ENCODE results near the gene RAB5A.
"Not testable (repeated sequence)": the region's sequence is repeated elsewhere in the genome, so short reads cannot be mapped to it uniquely, and the experiment has no call there.

Gene RAB5A

DNA sequence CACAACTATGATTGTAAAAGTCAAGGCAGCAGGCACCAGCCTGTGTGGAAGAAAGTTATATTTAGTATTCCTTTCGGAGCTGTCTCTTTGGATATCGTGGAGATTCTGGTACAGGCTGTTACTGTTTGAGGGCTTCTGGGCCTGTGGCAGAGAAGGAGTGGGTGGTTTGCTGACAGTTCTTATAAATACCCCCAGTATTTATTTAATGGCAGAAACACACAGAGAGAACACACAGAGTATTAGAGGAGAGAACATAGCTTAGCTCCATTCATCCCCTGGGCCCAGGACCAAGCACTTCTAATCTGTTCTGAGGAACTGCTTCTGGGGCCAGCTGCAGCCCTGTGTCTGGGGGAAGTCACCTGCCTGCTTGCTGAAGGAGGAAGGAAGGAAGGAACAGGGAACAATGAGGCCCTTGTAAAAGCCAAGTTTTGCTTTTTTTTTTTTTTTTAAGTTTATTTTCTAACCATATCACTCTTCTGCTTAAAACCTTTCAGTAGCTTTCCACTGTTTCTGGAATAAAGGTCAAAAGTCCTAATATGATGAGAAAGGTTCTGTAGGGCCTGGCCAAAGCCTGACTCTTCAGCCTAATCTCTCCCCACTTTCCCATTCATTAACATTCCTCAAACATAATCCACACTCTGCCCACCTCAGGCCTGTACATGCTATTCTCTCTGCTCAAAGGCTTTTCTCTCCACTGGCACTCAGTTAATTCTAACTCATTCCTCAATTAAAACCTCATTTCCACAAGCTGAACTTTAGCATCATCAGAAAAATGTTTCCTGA lies 76.9 kb downstream of the RAB5A start:
- DNase-seq (ENCODE audit: low spot score): no peak

DNA sequence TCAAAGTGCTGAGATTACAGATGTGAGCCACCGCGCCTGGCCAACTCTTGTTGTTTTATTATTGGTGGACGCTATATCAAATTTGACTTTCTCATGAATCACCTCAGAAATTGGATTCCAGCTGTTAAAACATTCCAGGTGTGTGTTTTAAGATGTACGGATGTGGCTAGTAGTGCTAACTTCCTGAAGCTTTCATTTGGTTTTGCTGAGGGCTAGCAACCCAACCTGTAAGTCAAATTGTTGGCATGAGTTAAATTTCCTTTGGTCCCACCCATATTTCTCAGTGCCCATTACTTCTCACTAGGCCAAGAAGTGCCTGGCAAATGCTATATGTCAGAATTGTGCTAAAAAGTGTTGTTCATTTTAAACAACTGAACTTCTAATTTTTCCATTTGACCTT lies 80.2 kb downstream of the RAB5A start:
- no peak for DNase-seq (ENCODE audit: low spot score)

DNA sequence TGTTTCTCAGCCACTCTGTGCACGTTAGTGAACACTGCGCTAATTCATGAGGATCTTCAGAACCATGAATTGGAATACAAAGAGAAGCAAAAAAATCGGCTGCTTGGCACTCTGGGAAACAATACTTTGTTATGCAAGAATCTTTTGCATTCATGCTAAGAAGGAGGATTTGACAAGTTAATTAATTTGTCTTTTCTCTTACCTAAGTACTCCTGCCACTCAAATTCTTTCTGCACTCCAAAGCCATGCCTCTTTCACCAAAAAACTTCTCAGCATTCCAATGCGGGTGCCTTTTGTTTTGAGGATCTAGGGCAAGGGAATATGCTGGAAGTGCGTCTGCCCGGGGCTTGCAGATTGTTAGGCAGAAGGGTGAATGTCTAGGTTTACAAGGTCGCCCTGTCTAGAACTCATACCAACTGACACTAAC lies 82.0 kb downstream of the RAB5A start:
- DNase-seq (ENCODE audit: low spot score): no peak

DNA sequence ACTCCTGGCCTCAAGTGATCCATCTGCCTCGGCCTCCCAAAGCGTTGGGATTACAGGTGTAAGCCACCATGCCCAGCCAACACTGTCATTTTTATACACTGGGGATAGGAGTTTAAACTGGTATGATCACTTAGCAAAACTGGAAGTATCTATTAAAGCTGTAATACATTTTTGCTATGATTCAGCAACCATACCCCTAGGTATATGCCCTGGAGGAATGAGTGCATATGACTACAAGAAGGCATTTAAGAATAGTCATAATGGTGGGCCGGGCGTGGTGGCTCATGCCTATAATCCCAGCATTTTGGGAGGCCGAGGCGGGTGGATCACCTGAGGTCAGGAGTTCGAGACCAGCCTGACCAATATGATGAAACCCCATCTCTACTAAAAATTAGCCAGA lies 85.0 kb downstream of the RAB5A start:
- DNase-seq (ENCODE audit: low spot score): not testable (repeated sequence)

All from germinal center (tissue), 1 donor.